Activated T-helper 2 cell treated with anti-CD3 and anti-CD28 coated beads, Interferon-gamma antibody, Interleukin-2, Interleukin-4, amounts not matched to agents 10 μg/mL and 5 μg/mL and 100 μg/mL, durations not matched to agents 14 hours and 24 hours and 36 hours (primary cell): Measurements from ENCODE around the gene GREB1L. TPM values are rescaled to one million over a fixed set of nuclear protein-coding genes. Genes with fewer than 3 reads are reported as not detected.

Experiments
- DNase-seq: peaks from one replicate; pipeline ENCODE4 v3.0.0; 2021; ENCODE audit warnings: low spot score
- H3K27ac Mint-ChIP-seq: one replicate; pipeline ENCODE4 v1.8.0; 2021; ENCODE audit warnings: mixed read lengths
- H3K27me3 Mint-ChIP-seq: one replicate; pipeline ENCODE4 v1.8.0; 2021; ENCODE audit warnings: low read depth, mixed read lengths
- H3K36me3 Mint-ChIP-seq: one replicate; pipeline ENCODE4 v1.8.0; 2021; ENCODE audit warnings: low read depth, mixed read lengths
- H3K4me1 Mint-ChIP-seq: one replicate; pipeline ENCODE4 v1.8.0; 2021; ENCODE audit warnings: low read depth, mixed read lengths
- H3K4me3 Mint-ChIP-seq: one replicate; pipeline ENCODE4 v1.8.0; 2021; ENCODE audit warnings: low read depth, mild to moderate bottlenecking, moderate library complexity, mixed read lengths
- H3K9me3 Mint-ChIP-seq: one replicate; pipeline ENCODE4 v1.8.0; 2021; ENCODE audit warnings: mixed read lengths
- intact Hi-C: fragments of 100-400 bp; cut with micrococcal nuclease; formaldehyde crosslinking; loops from one replicate; pipeline ENCODE4 v1.15.1; 2023
- total RNA-seq: library from RNA; stranded (reverse); gene quantifications from 2 replicates; pipeline ENCODE4 v1.2.3, GENCODE V29; 2022

The GREB1L gene
- total RNA-seq, 1 donor from 2014 or later = not detected

- Mint-ChIP-seq H3K9me3 (no peaks in the 10 kb centered on the region), H3K4me3 (no peak overlapping the region), H3K27ac (no peak overlapping the region), H3K4me1 (no peaks in the 10 kb centered on the region), H3K27me3 (peaks cover under 1% of the 10 kb centered on the region), H3K36me3 (no peaks in the 10 kb centered on the region)
- intact Hi-C loops = no loop called here
- DNase-seq = no peak
Measured at GRCh38 chr18:21321711-21322110, 79.7 kb downstream of the GREB1L start.

DNA sequence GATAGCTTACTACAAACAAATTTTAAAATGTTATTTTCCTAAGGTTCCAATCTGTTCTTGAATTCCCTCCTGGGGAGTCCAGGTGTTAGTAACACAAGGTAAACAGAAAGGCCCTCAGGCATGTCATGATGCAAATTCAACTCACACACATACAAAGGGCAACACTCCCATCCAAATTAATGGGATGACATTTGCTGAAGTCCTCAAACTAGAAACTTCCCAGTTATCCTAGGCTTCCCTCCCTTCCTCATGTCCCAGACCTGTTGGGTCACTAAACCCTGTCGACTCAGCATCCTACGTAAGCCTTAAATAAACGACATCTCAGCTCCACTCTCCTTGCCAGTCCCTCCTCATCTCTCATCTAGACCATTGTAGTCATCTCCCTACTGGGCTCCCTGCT, 85.1 kb downstream of the GREB1L start:
- no peak overlapping the region for H3K27ac Mint-ChIP-seq
- H3K36me3 Mint-ChIP-seq = no peaks in the 10 kb centered on the region
- H3K9me3 Mint-ChIP-seq = no peaks in the 10 kb centered on the region
- DNase-seq = no peak
- H3K4me1 Mint-ChIP-seq = no peaks in the 10 kb centered on the region
- intact Hi-C loops = no loop called here
- H3K4me3 Mint-ChIP-seq = no peak overlapping the region
- H3K27me3 Mint-ChIP-seq = peaks cover 2% of the 10 kb centered on the region

DNA sequence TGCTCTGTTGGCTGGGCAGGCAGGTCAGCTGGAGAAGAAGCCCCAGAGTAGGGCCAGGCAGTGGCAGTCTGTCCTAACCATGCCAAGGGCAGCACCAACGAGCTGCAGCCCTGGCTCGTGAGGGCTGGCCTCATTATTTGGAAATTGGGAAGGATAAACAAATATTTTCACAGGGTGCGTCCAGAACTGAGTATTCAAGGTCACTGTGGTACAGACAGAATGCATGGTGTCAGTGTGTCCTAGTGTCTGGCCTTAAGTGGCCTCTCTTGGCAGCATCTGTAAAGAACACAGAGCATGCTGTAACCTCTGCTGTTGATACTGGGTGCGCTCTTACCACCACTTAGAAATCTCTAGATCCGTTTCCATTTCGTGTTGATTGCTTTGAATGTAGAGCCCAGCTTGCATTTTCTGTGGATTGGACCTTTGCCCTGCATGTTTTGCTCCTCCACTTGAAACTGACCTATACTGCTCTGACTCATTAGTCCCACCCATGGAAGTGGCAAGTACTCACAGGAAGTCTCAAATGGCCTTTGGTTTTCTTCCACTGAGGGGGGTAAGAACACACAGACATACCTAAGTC, 88.2 kb downstream of the GREB1L start:
- no peaks in the 10 kb centered on the region for H3K36me3 Mint-ChIP-seq
- no peak overlapping the region for H3K4me3 Mint-ChIP-seq
- H3K4me1 Mint-ChIP-seq = no peaks in the 10 kb centered on the region
- H3K27ac Mint-ChIP-seq = no peak overlapping the region
- intact Hi-C loops = no loop called here
- H3K9me3 Mint-ChIP-seq = no peaks in the 10 kb centered on the region
- peaks cover 2% of the 10 kb centered on the region for H3K27me3 Mint-ChIP-seq
- no peak for DNase-seq

- Mint-ChIP-seq H3K4me3 (no peak overlapping the region), H3K36me3 (no peaks in the 10 kb centered on the region), H3K4me1 (no peaks in the 10 kb centered on the region), H3K27ac (no peak overlapping the region), H3K27me3 (peaks cover 2% of the 10 kb centered on the region), H3K9me3 (no peaks in the 10 kb centered on the region)
- intact Hi-C loops = no loop called here
- no peak for DNase-seq
Measured at GRCh38 chr18:21331065-21331464, 89.0 kb downstream of the GREB1L start.

GRCh38 chr18:21335927-21336488, 94.0 kb downstream of the GREB1L start:
- no peak for DNase-seq
- no peaks in the 10 kb centered on the region for H3K27me3 Mint-ChIP-seq
- no peaks in the 10 kb centered on the region for H3K9me3 Mint-ChIP-seq
- H3K36me3 Mint-ChIP-seq = no peaks in the 10 kb centered on the region
- intact Hi-C loops = no loop called here
- H3K4me3 Mint-ChIP-seq = no peak overlapping the region
- H3K27ac Mint-ChIP-seq = no peak overlapping the region
- H3K4me1 Mint-ChIP-seq = no peaks in the 10 kb centered on the region

DNA sequence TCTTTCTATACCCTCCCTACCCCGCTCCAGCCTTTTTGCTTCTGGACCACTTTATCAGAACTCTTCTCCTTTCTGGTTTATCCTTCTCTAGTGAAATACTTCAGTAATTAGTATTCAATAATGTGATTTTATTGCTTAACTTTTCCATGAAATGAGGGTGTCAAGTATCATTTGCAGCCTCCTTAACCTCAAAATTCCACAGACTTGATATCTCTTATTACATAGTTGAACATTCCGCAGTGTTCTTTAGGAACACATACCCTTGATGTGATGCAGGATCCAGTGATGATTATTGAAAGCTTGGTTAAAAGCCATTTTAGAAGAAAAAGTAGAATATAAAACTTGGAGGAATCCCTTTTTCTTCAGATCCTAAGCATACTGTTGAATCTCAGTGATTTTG, 94.8 kb downstream of the GREB1L start:
- no peak overlapping the region for H3K4me3 Mint-ChIP-seq
- H3K9me3 Mint-ChIP-seq = no peaks in the 10 kb centered on the region
- intact Hi-C loops = no loop called here
- peaks cover 1% of the 10 kb centered on the region for H3K27me3 Mint-ChIP-seq
- no peaks in the 10 kb centered on the region for H3K4me1 Mint-ChIP-seq
- H3K27ac Mint-ChIP-seq = no peak overlapping the region
- H3K36me3 Mint-ChIP-seq = no peaks in the 10 kb centered on the region
- no peak for DNase-seq

DNA sequence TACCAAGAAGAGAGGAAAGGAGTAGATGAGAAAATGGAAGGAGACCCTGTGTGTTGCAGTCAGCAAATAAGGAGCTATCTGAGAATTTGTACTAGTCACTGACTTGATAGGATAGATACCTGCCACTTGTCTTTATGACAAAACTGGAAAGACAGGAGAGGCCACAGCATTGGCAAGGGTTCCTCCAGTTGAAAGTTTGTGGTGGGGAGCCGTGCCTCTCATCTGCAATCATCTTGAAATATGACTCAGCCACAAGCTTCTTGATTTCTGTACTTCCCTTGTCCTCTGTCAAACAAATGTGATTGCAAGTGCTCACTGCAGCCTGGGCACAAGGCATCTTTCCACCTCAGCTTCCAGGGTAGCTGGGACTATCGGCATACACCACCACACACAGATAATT, 99.1 kb downstream of the GREB1L start:
- Mint-ChIP-seq H3K27ac (no peak overlapping the region), H3K4me3 (no peak overlapping the region), H3K27me3 (peaks cover 3% of the 10 kb centered on the region), H3K9me3 (no peaks in the 10 kb centered on the region), H3K4me1 (no peaks in the 10 kb centered on the region), H3K36me3 (no peaks in the 10 kb centered on the region)
- DNase-seq = no peak
- intact Hi-C loops = no loop called here

- no peak for DNase-seq
- Mint-ChIP-seq H3K4me3 (no peak overlapping the region), H3K9me3 (no peaks in the 10 kb centered on the region), H3K27me3 (peaks cover 3% of the 10 kb centered on the region), H3K27ac (no peak overlapping the region), H3K4me1 (no peaks in the 10 kb centered on the region), H3K36me3 (no peaks in the 10 kb centered on the region)
- intact Hi-C loops = no loop called here
Measured at GRCh38 chr18:21342372-21342771, 100.3 kb downstream of the GREB1L start.

DNA sequence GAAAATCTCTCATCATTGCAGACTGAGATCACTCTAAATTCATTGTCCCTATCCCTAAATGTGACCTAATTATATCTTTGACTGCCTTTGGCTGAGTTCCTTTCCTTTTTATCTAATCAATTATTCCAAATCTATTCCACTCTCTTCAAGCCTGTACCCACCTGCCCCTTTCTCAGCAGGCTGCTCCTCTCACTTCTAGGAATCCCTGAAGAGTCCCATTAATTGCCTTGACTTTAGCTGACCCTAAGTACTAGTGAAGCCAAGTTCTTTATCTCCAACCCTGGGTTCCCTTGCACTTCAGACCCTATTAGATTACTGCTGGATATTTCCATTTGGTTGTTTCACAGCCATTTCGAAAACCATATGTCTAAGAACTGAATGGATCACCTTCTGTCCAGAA, 102.8 kb downstream of the GREB1L start:
- Mint-ChIP-seq H3K4me1 (no peaks in the 10 kb centered on the region), H3K9me3 (no peaks in the 10 kb centered on the region), H3K27ac (no peak overlapping the region), H3K36me3 (no peaks in the 10 kb centered on the region), H3K27me3 (peaks cover 3% of the 10 kb centered on the region), H3K4me3 (no peak overlapping the region)
- DNase-seq = no peak
- intact Hi-C loops = no loop called here

DNA sequence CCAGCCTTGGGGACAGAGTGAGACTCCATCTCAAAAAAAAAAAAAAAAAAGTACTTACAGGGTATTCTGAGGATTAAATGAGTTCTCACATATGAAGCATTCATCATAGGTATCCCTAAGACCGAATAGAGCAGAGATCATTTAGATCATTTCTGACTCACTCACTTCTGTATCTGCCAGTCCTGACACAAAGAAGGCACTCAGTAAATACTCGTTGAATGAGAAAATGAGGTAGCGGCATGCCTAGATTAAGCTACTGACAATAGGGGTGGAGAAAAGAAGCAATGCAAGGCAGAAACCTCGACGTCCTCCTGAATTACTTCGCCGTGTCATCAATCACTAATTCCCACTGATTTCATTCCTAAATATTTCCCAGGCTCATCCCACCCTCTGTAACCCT, 103.8 kb downstream of the GREB1L start:
- DNase-seq = no peak
- no peaks in the 10 kb centered on the region for H3K9me3 Mint-ChIP-seq
- H3K4me1 Mint-ChIP-seq = no peaks in the 10 kb centered on the region
- no peak overlapping the region for H3K27ac Mint-ChIP-seq
- peaks cover 3% of the 10 kb centered on the region for H3K27me3 Mint-ChIP-seq
- H3K36me3 Mint-ChIP-seq = no peaks in the 10 kb centered on the region
- H3K4me3 Mint-ChIP-seq = no peak overlapping the region
- intact Hi-C loops = no loop called here

DNA sequence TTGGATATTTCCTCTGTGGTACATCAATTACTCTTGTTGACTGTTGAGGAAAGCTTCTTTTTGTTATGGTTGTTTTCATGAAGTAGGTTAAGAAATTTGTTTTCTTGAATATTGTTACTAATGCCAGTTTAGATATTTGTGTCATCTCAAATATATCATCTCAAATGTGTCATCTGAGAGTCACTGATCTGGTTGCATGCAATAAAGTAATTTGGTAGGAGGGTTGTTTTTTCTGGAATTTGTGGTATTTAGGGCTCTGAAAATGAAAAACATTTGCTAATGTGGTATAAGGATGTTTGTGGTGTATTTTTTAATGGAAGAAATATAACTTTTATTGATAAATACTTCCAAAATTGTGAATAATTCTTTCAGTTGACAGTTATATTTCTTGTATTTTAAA, 117.7 kb downstream of the GREB1L start:
- H3K36me3 Mint-ChIP-seq = no peaks in the 10 kb centered on the region
- no peaks in the 10 kb centered on the region for H3K27me3 Mint-ChIP-seq
- no peaks in the 10 kb centered on the region for H3K9me3 Mint-ChIP-seq
- no peak overlapping the region for H3K27ac Mint-ChIP-seq
- no peak for DNase-seq
- no peaks in the 10 kb centered on the region for H3K4me1 Mint-ChIP-seq
- intact Hi-C loops = no loop called here
- H3K4me3 Mint-ChIP-seq = no peak overlapping the region

GRCh38 chr18:21361307-21361880, 119.4 kb downstream of the GREB1L start:
- Mint-ChIP-seq H3K9me3 (no peaks in the 10 kb centered on the region), H3K36me3 (no peaks in the 10 kb centered on the region), H3K27me3 (no peaks in the 10 kb centered on the region), H3K4me1 (no peaks in the 10 kb centered on the region), H3K27ac (no peak overlapping the region), H3K4me3 (no peak overlapping the region)
- intact Hi-C loops = no loop called here
- DNase-seq = no peak

GRCh38 chr18:21362831-21363230, 120.8 kb downstream of the GREB1L start:
- Mint-ChIP-seq H3K4me1 (no peaks in the 10 kb centered on the region), H3K36me3 (no peaks in the 10 kb centered on the region), H3K9me3 (no peaks in the 10 kb centered on the region), H3K27ac (no peak overlapping the region), H3K27me3 (peaks cover 2% of the 10 kb centered on the region), H3K4me3 (no peak overlapping the region)
- DNase-seq = no peak
- intact Hi-C loops = no loop called here
